ENCODE data around the gene HMBS. TPM values are rescaled to one million over a fixed set of nuclear protein-coding genes. Genes with fewer than 3 reads are reported as not detected.
"Not testable (repeated sequence)": the region's sequence is repeated elsewhere in the genome, so short reads cannot be mapped to it uniquely, and the experiment has no call there.

The HMBS gene
- total and polyA plus RNA-seq, 8 donors: 4.8 to 18.9 (median 9.4) TPM

GRCh38 chr11:119056421-119056999, 28.2 kb upstream of the HMBS start:
- Histone ChIP-seq H3K4me1 (peaks cover 0 to 22% (median 0%) of the 10 kb centered on the region in 3 donors), H3K36me3 (peaks cover 4 to 29% (median 24%) of the 10 kb centered on the region in 3 donors), H3K9me3 (no peaks in the 10 kb centered on the region), H3K27me3 (no peaks in the 10 kb centered on the region), H3K4me3 (peak overlapping the region; percentile 86 to 99 (median 90)), H3K27ac (peak overlapping the region; percentile 60 to 83 (median 74))
- peak; percentile 9 to 27 (median 16) for ATAC-seq
- TF ChIP-seq CTCF (IDR thresholded peaks at IDR 0.05): no peak
- DNase-seq: peak; percentile 36 to 87 (median 64)
- FAIRE-seq: no peak
- intact Hi-C loops (cut with DNase I): no loop called here
- WGBS, 2 donors: 1% methylated on average over 42 to 48 of the region's 48 CpGs

DNA sequence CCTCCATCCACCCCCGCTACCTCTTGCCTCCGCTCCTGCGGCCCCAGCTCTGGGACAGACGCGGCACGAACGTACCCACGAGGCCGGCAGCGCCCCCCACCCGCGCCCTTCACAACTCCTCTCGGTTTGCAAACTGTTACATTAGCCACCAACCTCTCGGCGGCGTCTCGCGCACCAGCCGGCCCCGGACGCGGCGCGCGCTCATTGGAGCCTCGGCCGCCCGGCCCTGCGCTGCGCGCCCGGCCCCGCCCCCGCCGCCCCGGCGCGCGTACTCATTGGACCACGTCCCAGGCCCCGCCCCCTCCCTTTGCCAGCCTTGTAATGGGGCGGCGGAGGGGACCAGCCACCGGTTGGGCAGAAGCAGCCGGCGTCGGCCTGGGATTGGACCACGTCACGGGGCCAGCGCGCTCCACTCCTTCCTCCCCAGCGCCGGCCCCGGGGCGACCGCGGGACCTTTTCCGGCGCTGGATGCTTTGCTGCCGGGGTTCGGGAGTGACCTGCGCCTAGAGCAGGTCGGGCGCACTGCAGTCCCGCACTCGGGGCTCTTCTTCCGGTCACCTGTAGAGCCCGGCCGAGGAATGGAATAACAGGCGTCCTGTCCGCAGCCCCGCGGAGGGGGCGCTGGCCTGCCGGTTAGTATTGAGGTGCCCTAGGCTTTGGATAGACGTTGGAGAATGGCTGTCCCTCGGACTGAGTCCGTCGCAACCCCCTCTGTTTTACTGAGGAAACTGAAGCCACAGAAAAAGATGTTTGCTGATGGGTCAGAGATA, 27.5 kb upstream of the HMBS start, which contains the start of gene HYOU1:
Gene HYOU1 (minus strand): TSS at position 206 of the 770 bp plus-strand sequence. CDS start 1,045 bp downstream, outside the sequence.
- peak; percentile 98 to 100 (median 98) for DNase-seq
- Histone ChIP-seq H3K4me1 (peaks cover 0 to 25% (median 0%) of the 10 kb centered on the region in 3 donors), H3K36me3 (peaks cover 4 to 23% (median 19%) of the 10 kb centered on the region in 3 donors), H3K27ac (peak within 1 kb of the TSS; percentile 70 to 95 (median 82)), H3K4me3 (peak within 1 kb of the TSS; percentile 86 to 99 (median 90)), H3K27me3 (no peaks in the 10 kb centered on the region), H3K9me3 (no peaks in the 10 kb centered on the region)
- TF ChIP-seq CTCF (IDR thresholded peaks at IDR 0.05): no peak
- 0% methylated on average over 69 to 79 of the region's 79 CpGs for WGBS, 2 donors
- FAIRE-seq: no peak
- peak; percentile 89 to 96 (median 90) for ATAC-seq
- intact Hi-C loops (cut with DNase I): no loop called here

DNA sequence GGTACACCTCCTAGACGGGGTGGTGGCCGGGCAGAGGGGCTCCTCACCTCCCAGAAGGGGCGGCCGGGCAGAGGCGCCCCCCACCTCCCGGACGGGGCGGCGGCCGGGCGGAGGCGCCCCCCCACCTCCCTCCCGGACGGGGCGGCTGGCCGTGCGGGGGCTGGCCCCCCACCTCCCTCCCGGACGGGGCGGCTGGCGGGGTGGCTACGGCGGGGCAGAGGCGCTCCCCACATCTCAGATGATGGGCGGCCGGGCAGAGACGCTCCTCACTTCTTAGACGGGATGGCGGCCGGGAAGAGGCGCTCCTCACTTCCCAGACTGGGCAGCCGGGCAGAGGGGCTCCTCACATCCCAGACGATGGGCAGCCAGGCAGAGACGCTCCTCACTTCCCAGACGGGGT, 25.6 kb upstream of the HMBS start:
- H3K36me3 ChIP-seq; ATAC-seq; intact Hi-C loops (cut with DNase I); H3K27me3 ChIP-seq; H3K9me3 ChIP-seq; H3K4me3 ChIP-seq; H3K27ac ChIP-seq; FAIRE-seq: not testable (repeated sequence)
- H3K4me1 ChIP-seq: peaks cover 0 to 33% (median 0%) of the 10 kb centered on the region in 3 donors
- 78 to 80% methylated on average over 20 to 31 of the region's 35 CpGs for WGBS, 2 donors
- DNase-seq: peak in 1 of 6 donors; percentile 65

DNA sequence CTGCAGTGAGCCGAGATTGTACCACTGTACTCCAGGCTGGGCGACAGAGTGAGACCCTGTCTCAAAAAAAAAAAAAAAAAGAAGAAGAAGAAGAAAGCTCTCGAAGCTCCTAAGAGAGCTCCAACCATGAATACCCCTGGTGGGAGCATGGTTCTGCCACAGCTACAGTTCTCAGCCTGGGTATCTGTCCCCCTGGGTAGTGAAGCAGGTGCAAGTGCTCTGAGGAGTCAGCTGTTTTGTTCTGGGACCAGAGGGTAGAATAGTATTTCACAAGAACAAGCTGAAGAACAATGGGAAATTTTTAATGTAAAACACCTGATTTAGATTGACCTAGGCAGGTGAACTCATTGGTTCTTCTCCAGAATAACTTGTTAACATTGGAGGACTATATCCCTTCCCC, 23.4 kb upstream of the HMBS start:
- ATAC-seq: peak; percentile 24 to 51 (median 39)
- Histone ChIP-seq H3K9me3 (no peaks in the 10 kb centered on the region), H3K4me1 (peaks cover 0 to 23% (median 0%) of the 10 kb centered on the region in 3 donors), H3K27ac (peak overlapping the region; percentile 11 to 64 (median 30)), H3K27me3 (no peaks in the 10 kb centered on the region), H3K36me3 (no peaks in the 10 kb centered on the region), H3K4me3 (no peak overlapping the region)
- no peak for FAIRE-seq
- WGBS, 2 donors: 36 to 42% methylated on average over 3 of the region's 3 CpGs
- no peak for TF ChIP-seq CTCF (IDR thresholded peaks at IDR 0.05)
- intact Hi-C loops (cut with DNase I): no loop called here
- peak in 4 of 6 donors; percentile 49 to 79 (median 58) for DNase-seq

- WGBS, 2 donors: 52 to 53% methylated on average over 5 of the region's 5 CpGs
- Histone ChIP-seq H3K27me3 (no peaks in the 10 kb centered on the region), H3K36me3 (no peaks in the 10 kb centered on the region), H3K27ac (no peak overlapping the region), H3K4me1 (peaks cover 0 to 27% (median 0%) of the 10 kb centered on the region in 3 donors), H3K9me3 (no peaks in the 10 kb centered on the region), H3K4me3 (no peak overlapping the region)
- FAIRE-seq: no peak
- ATAC-seq: no peak
- peak in 4 of 6 donors; percentile 20 to 70 (median 48) for DNase-seq
- no peak for TF ChIP-seq CTCF (IDR thresholded peaks at IDR 0.05)
- intact Hi-C loops (cut with DNase I): no loop called here
These were observed 21.9 kb upstream of the HMBS start for GRCh38 chr11:119062779-119063178.

All from pancreas (tissue), 10 donors.